WTC11 (cell line): ENCODE data around the gene TXN. TPM values are rescaled to one million over a fixed set of nuclear protein-coding genes. Genes with fewer than 3 reads are reported as not detected.

Experiments used
- ATAC-seq: fragments of 200-7000 bp; cut with Tn5 transposase; 2 replicates; pipeline ENCODE4 v1.10.0; 2021; ENCODE audit warnings: mild to moderate bottlenecking, moderate library complexity
- Bru-seq: library from RNA; stranded (reverse); fragments of 400-500 nt; gene quantifications from one replicate; lab custom pipeline; 2021; lab: Mats Ljungman, UMichigan
- CTCF ChIA-PET: fragments of 300-600 bp; sonication (Branson Sonifier 250); formaldehyde crosslinking; loops from one replicate; lab custom pipeline; 2021; ENCODE audit warnings: antibody characterized with exemption; lab: Charles Lee
- POLR2A ChIA-PET: fragments of 350-600 bp; sonication (Branson Sonifier 250); formaldehyde crosslinking; loops from one replicate; lab custom pipeline; 2021; ENCODE audit warnings: antibody characterized with exemption; lab: Charles Lee
- DNase-seq: peaks from one replicate; pipeline ENCODE4 v3.0.0; 2021; ENCODE audit warnings: low spot score
- H3K27ac Mint-ChIP-seq: 2 replicates; pipeline ENCODE4 v1.8.0; 2021; ENCODE audit warnings: mixed read lengths
- H3K27me3 Mint-ChIP-seq: 2 replicates; pipeline ENCODE4 v1.8.0; 2021; ENCODE audit warnings: low read depth, mild to moderate bottlenecking, moderate library complexity, mixed read lengths
- H3K36me3 Mint-ChIP-seq: 2 replicates; pipeline ENCODE4 v1.8.0; 2021; ENCODE audit warnings: mixed read lengths
- H3K4me1 Mint-ChIP-seq: 2 replicates; pipeline ENCODE4 v1.8.0; 2022; ENCODE audit warnings: mixed read lengths
- H3K4me3 Mint-ChIP-seq: 2 replicates; pipeline ENCODE4 v1.8.0; 2021; ENCODE audit warnings: mild to moderate bottlenecking, moderate library complexity, mixed read lengths
- H3K9me3 Mint-ChIP-seq: 2 replicates; pipeline ENCODE4 v1.8.0; 2021; ENCODE audit warnings: mixed read lengths
- ELF4 ChIP-seq: sonication (generic); formaldehyde crosslinking; IDR thresholded peaks from 2 replicates; pipeline ENCODE4 v1.8.1; 2022; ENCODE audit warnings: low read depth, mild to moderate bottlenecking, moderate library complexity, missing genetic modification reagents
- ETV6 ChIP-seq: sonication (generic); formaldehyde crosslinking; IDR thresholded peaks from 2 replicates; pipeline ENCODE4 v1.8.1; 2022; ENCODE audit warnings: mild to moderate bottlenecking, missing genetic modification reagents
- FOXP1 ChIP-seq: sonication (generic); formaldehyde crosslinking; IDR thresholded peaks from 2 replicates; pipeline ENCODE4 v1.8.0; 2022; ENCODE audit warnings: missing genetic modification reagents, mild to moderate bottlenecking, moderate library complexity, borderline replicate concordance
- HMGA2 ChIP-seq: fragments of 250-450 bp; sonication (Bioruptor Pico); IDR thresholded peaks from 2 replicates; pipeline ENCODE4 v1.4.0; 2021; ENCODE audit warnings: mild to moderate bottlenecking, moderate library complexity
- NFATC4 ChIP-seq: fragments of 250-450 bp; sonication (Bioruptor Pico); IDR thresholded peaks from 2 replicates; pipeline ENCODE4 v1.9.0; 2021; ENCODE audit warnings: mild to moderate bottlenecking
- NFE2L1 ChIP-seq: sonication (generic); formaldehyde crosslinking; IDR thresholded peaks from 2 replicates; pipeline ENCODE4 v1.8.1; 2023; ENCODE audit warnings: missing genetic modification reagents
- NR3C1 ChIP-seq: sonication (generic); formaldehyde crosslinking; conservative IDR thresholded peaks from 2 replicates; pipeline ENCODE4 v1.8.1; 2023; ENCODE audit warnings: low read depth, mild to moderate bottlenecking, missing genetic modification reagents
- RELA ChIP-seq: sonication (generic); formaldehyde crosslinking; IDR thresholded peaks from 2 replicates; pipeline ENCODE4 v1.8.1; 2022; ENCODE audit warnings: missing genetic modification reagents, mild to moderate bottlenecking, borderline replicate concordance
- SP1 ChIP-seq: sonication (generic); formaldehyde crosslinking; conservative IDR thresholded peaks from 2 replicates; pipeline ENCODE4 v1.8.1; 2022; ENCODE audit warnings: missing genetic modification reagents
- TCF7 ChIP-seq: sonication (generic); formaldehyde crosslinking; IDR thresholded peaks from 2 replicates; pipeline ENCODE4 v1.8.0; 2022; ENCODE audit warnings: mild to moderate bottlenecking, low read depth, missing genetic modification reagents, moderate library complexity
- TP53 ChIP-seq: sonication (generic); formaldehyde crosslinking; IDR thresholded peaks from 2 replicates; pipeline ENCODE4 v1.8.1; 2023; ENCODE audit warnings: mild to moderate bottlenecking, missing genetic modification reagents
- ZNF219 ChIP-seq: sonication (generic); formaldehyde crosslinking; IDR thresholded peaks from 2 replicates; pipeline ENCODE4 v1.8.0; 2023; ENCODE audit warnings: missing genetic modification reagents, mild to moderate bottlenecking, borderline replicate concordance
- ZNF232 ChIP-seq: sonication (generic); formaldehyde crosslinking; IDR thresholded peaks from 2 replicates; pipeline ENCODE4 v1.8.0; 2022; ENCODE audit warnings: mild to moderate bottlenecking, missing genetic modification reagents
- long read RNA-seq, 3 experiments: library from RNA in 1 of 3; library from capped mRNA in 1 of 3; library from polyadenylated mRNA in 1 of 3; unstranded in 2 of 3; stranded (forward) in 1 of 3; transcript quantifications; one replicate each; pipeline ENCODE4 v2.0.0, GENCODE V29; 2021
- total RNA-seq: library from RNA; stranded (reverse); gene quantifications from 3 replicates; pipeline ENCODE4 v1.2.3, GENCODE V29; 2021
- TF ChIP-seq, protein P1 (sequence below): fragments of 250-450 bp; sonication (Bioruptor Pico); IDR thresholded peaks from 2 replicates; pipeline ENCODE4 v1.9.0; 2021; ENCODE audit warnings: mild to moderate bottlenecking
- TF ChIP-seq, protein P2 (sequence below): sonication (generic); formaldehyde crosslinking; IDR thresholded peaks from 2 replicates; pipeline ENCODE4 v1.8.1; 2023; ENCODE audit warnings: mild to moderate bottlenecking, missing genetic modification reagents, moderate library complexity
- TF ChIP-seq, protein P3 (sequence below): sonication (generic); formaldehyde crosslinking; IDR thresholded peaks from 2 replicates; pipeline ENCODE4 v1.8.0; 2022; ENCODE audit warnings: mild to moderate bottlenecking, missing genetic modification reagents
- TF ChIP-seq, protein P4 (sequence below): sonication (generic); formaldehyde crosslinking; IDR thresholded peaks from 2 replicates; pipeline ENCODE4 v1.8.0; 2022; ENCODE audit warnings: mild to moderate bottlenecking, missing genetic modification reagents
- TF ChIP-seq, protein P5 (sequence below): sonication (generic); formaldehyde crosslinking; IDR thresholded peaks from 2 replicates; pipeline ENCODE4 v1.8.0; 2022; ENCODE audit warnings: missing genetic modification reagents
- TF ChIP-seq, protein P6 (sequence below): sonication (generic); formaldehyde crosslinking; IDR thresholded peaks from 2 replicates; pipeline ENCODE4 v1.8.1; 2023; ENCODE audit warnings: mild to moderate bottlenecking, missing genetic modification reagents, borderline replicate concordance
- TF ChIP-seq, protein P7 (sequence below): sonication (generic); formaldehyde crosslinking; IDR thresholded peaks from 2 replicates; pipeline ENCODE4 v1.8.0; 2022; ENCODE audit warnings: mild to moderate bottlenecking, missing genetic modification reagents
- TF ChIP-seq, protein P8 (sequence below): sonication (generic); formaldehyde crosslinking; IDR thresholded peaks from 2 replicates; pipeline ENCODE4 v1.8.0; 2022; ENCODE audit warnings: mild to moderate bottlenecking, missing genetic modification reagents

The TXN gene
- 245 to 265 TPM (median 263 TPM) in 3 replicates for total RNA-seq
- Bru-seq, nascent RNA, result percentile 96 among the genes with signal in this experiment
- long read RNA-seq, experiment 1, transcript TXN-202 (5 exons, 869 nt), result major isoform, 429 of 441 reads
- long read RNA-seq, experiment 1, partial matches to known transcripts, result 8 of 441 reads
- long read RNA-seq, experiment 1, other reads (novel, unspliced or antisense), result 1 of 441 reads
- long read RNA-seq, experiment 2, transcript TXN-202 (5 exons, 869 nt), result major isoform, 504 of 539 reads
- long read RNA-seq, experiment 2, partial matches to known transcripts, result 12 of 539 reads
- long read RNA-seq, experiment 2, other reads (novel, unspliced or antisense), result 21 of 539 reads
- long read RNA-seq, experiment 3, transcript TXN-202 (5 exons, 869 nt), result major isoform, 7 of 7 reads
- long read RNA-seq, experiment 3, partial matches to known transcripts, result 0 of 7 reads
- long read RNA-seq, experiment 3, other reads (novel, unspliced or antisense), result 0 of 7 reads

DNA sequence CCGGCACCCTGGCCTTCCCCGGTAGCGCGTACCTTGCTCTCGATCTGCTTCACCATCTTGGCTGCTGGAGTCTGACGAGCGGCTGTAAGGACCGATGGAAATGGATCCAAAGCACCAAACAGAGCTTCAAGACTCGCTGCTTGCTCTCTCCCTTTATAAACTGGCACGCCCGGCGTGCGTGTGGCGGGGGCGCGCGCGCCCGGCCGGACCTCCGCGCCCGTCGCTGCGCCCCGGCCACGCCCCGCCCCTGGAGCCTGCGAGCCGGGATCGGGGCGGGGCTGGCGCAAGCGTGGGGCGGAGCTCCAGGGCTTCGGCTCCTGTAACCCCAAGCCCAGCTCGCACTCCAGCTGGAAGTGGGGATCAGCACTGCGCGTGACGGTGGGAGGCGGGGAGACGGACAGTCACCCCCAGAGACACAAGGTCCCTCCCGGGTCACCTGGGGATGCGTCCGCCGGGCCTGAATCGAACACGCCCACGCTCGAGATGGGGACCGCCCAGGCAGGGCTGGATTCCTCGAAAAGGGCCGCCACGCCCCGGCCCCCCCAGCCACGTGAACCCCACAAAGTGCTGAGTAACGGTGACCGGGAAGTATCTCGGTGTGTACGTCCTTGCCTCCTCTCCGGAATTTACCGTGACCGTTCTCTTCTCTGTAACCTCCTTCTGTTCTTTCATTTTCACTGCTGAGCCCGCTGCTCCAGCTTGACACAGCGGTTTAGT, at the start of gene TXN:
TSS of gene TXN (minus strand) at position 128 of the 717 bp plus-strand sequence. CDS start at position 56, 72 bp downstream.
- CTCF ChIA-PET, result interaction anchor here (0.6 to 1.5 kb wide), 2 partner anchors 73 to 282 kb away, joined by 3 to 6 read pairs; no protein-coding TSS in a partner anchor
- peak within 1 kb of the TSS; percentile 97 for H3K27ac Mint-ChIP-seq
- peak; percentile 80 for ATAC-seq
- no peaks in the 10 kb centered on the region for H3K36me3 Mint-ChIP-seq
- no peaks in the 10 kb centered on the region for H3K27me3 Mint-ChIP-seq
- H3K4me1 Mint-ChIP-seq, result peaks cover 45% of the 10 kb centered on the region
- no peaks in the 10 kb centered on the region for H3K9me3 Mint-ChIP-seq
- DNase-seq, result peak; percentile 80
- POLR2A ChIA-PET, result interaction anchor here (1.2 to 1.7 kb wide), 2 partner anchors 14 to 83 kb away, joined by 5 to 6 read pairs; no protein-coding TSS in a partner anchor
- H3K4me3 Mint-ChIP-seq, result peak within 1 kb of the TSS; percentile 98
- TF ChIP-seq NR3C1 (CRISPR knock-in tag), result no peak
- TF ChIP-seq, protein P1, sequence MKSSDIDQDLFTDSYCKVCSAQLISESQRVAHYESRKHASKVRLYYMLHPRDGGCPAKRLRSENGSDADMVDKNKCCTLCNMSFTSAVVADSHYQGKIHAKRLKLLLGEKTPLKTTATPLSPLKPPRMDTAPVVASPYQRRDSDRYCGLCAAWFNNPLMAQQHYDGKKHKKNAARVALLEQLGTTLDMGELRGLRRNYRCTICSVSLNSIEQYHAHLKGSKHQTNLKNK (CRISPR knock-in tag), result no peak
- TF ChIP-seq, protein P2, sequence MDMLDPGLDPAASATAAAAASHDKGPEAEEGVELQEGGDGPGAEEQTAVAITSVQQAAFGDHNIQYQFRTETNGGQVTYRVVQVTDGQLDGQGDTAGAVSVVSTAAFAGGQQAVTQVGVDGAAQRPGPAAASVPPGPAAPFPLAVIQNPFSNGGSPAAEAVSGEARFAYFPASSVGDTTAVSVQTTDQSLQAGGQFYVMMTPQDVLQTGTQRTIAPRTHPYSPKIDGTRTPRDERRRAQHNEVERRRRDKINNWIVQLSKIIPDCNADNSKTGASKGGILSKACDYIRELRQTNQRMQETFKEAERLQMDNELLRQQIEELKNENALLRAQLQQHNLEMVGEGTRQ (CRISPR knock-in tag), result peak; percentile 50
- TF ChIP-seq ZNF219, result no peak
- peak; percentile 58 for TF ChIP-seq SP1 (CRISPR knock-in tag)
- TF ChIP-seq NFE2L1 (CRISPR knock-in tag), result peak; percentile 99
- TF ChIP-seq ETV6 (CRISPR knock-in tag), result peak; percentile 24; the same call in 1 of the 2 replicates
- TF ChIP-seq, protein P3, sequence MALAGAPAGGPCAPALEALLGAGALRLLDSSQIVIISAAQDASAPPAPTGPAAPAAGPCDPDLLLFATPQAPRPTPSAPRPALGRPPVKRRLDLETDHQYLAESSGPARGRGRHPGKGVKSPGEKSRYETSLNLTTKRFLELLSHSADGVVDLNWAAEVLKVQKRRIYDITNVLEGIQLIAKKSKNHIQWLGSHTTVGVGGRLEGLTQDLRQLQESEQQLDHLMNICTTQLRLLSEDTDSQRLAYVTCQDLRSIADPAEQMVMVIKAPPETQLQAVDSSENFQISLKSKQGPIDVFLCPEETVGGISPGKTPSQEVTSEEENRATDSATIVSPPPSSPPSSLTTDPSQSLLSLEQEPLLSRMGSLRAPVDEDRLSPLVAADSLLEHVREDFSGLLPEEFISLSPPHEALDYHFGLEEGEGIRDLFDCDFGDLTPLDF, result 0 out of 2 replicates have a peak, but pooled peaks have one; percentile 7
- TF ChIP-seq ZNF232, result no peak
- TF ChIP-seq HMGA2, result no peak
- TF ChIP-seq, protein P4, sequence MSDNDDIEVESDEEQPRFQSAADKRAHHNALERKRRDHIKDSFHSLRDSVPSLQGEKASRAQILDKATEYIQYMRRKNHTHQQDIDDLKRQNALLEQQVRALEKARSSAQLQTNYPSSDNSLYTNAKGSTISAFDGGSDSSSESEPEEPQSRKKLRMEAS (CRISPR knock-in tag), result peak; percentile 77
- TF ChIP-seq RELA (CRISPR knock-in tag), result no peak; the same call in 1 of the 2 replicates
- TF ChIP-seq, protein P5, sequence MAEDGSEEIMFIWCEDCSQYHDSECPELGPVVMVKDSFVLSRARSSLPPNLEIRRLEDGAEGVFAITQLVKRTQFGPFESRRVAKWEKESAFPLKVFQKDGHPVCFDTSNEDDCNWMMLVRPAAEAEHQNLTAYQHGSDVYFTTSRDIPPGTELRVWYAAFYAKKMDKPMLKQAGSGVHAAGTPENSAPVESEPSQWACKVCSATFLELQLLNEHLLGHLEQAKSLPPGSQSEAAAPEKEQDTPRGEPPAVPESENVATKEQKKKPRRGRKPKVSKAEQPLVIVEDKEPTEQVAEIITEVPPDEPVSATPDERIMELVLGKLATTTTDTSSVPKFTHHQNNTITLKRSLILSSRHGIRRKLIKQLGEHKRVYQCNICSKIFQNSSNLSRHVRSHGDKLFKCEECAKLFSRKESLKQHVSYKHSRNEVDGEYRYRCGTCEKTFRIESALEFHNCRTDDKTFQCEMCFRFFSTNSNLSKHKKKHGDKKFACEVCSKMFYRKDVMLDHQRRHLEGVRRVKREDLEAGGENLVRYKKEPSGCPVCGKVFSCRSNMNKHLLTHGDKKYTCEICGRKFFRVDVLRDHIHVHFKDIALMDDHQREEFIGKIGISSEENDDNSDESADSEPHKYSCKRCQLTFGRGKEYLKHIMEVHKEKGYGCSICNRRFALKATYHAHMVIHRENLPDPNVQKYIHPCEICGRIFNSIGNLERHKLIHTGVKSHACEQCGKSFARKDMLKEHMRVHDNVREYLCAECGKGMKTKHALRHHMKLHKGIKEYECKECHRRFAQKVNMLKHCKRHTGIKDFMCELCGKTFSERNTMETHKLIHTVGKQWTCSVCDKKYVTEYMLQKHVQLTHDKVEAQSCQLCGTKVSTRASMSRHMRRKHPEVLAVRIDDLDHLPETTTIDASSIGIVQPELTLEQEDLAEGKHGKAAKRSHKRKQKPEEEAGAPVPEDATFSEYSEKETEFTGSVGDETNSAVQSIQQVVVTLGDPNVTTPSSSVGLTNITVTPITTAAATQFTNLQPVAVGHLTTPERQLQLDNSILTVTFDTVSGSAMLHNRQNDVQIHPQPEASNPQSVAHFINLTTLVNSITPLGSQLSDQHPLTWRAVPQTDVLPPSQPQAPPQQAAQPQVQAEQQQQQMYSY (CRISPR knock-in tag), result no peak
- TF ChIP-seq TP53 (CRISPR knock-in tag), result no peak
- TF ChIP-seq FOXP1 (CRISPR knock-in tag), result no peak
- TF ChIP-seq ELF4 (CRISPR knock-in tag), result no peak
- TF ChIP-seq, protein P6, sequence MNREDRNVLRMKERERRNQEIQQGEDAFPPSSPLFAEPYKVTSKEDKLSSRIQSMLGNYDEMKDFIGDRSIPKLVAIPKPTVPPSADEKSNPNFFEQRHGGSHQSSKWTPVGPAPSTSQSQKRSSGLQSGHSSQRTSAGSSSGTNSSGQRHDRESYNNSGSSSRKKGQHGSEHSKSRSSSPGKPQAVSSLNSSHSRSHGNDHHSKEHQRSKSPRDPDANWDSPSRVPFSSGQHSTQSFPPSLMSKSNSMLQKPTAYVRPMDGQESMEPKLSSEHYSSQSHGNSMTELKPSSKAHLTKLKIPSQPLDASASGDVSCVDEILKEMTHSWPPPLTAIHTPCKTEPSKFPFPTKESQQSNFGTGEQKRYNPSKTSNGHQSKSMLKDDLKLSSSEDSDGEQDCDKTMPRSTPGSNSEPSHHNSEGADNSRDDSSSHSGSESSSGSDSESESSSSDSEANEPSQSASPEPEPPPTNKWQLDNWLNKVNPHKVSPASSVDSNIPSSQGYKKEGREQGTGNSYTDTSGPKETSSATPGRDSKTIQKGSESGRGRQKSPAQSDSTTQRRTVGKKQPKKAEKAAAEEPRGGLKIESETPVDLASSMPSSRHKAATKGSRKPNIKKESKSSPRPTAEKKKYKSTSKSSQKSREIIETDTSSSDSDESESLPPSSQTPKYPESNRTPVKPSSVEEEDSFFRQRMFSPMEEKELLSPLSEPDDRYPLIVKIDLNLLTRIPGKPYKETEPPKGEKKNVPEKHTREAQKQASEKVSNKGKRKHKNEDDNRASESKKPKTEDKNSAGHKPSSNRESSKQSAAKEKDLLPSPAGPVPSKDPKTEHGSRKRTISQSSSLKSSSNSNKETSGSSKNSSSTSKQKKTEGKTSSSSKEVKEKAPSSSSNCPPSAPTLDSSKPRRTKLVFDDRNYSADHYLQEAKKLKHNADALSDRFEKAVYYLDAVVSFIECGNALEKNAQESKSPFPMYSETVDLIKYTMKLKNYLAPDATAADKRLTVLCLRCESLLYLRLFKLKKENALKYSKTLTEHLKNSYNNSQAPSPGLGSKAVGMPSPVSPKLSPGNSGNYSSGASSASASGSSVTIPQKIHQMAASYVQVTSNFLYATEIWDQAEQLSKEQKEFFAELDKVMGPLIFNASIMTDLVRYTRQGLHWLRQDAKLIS (CRISPR knock-in tag), result no peak
- TF ChIP-seq, protein P7, sequence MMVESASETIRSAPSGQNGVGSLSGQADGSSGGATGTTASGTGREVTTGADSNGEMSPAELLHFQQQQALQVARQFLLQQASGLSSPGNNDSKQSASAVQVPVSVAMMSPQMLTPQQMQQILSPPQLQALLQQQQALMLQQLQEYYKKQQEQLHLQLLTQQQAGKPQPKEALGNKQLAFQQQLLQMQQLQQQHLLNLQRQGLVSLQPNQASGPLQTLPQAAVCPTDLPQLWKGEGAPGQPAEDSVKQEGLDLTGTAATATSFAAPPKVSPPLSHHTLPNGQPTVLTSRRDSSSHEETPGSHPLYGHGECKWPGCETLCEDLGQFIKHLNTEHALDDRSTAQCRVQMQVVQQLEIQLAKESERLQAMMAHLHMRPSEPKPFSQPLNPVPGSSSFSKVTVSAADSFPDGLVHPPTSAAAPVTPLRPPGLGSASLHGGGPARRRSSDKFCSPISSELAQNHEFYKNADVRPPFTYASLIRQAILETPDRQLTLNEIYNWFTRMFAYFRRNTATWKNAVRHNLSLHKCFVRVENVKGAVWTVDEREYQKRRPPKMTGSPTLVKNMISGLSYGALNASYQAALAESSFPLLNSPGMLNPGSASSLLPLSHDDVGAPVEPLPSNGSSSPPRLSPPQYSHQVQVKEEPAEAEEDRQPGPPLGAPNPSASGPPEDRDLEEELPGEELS (CRISPR knock-in tag), result no peak
- no peak for TF ChIP-seq NFATC4 (CRISPR knock-in tag)
- TF ChIP-seq, protein P8, sequence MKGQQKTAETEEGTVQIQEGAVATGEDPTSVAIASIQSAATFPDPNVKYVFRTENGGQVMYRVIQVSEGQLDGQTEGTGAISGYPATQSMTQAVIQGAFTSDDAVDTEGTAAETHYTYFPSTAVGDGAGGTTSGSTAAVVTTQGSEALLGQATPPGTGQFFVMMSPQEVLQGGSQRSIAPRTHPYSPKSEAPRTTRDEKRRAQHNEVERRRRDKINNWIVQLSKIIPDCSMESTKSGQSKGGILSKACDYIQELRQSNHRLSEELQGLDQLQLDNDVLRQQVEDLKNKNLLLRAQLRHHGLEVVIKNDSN (CRISPR knock-in tag), result 0 out of 2 replicates have a peak, but pooled peaks have one; percentile 34
- TF ChIP-seq TCF7 (CRISPR knock-in tag), result no peak
